ENCODE data around the gene MEGF11. TPM values are rescaled to one million over a fixed set of nuclear protein-coding genes. Genes with fewer than 3 reads are reported as not detected.

The MEGF11 gene
- total RNA-seq, 5 donors from 2014 or later (not counting 1 experiment from before 2014, with no cell fraction given): 0.20 TPM; not detected in 4

DNA sequence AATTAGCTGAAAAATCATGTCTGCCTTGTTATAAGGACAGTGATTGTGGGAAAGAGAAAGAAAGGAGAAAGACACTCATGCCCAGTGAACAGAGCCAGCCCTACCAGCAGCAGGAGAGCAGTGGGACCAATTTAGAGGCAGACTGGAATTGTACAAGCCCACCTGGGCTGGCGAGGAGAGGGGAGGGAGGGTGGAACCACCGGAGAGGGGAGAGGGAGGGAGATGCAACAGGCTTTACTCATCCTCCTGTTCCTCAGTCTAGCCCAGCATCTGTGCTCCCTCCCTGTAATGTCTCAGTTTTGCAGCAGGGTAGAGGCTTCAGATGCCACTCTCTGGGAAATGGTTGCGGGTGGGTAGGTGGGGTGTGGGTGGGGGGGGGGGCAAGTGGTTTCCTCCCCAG, 329.5 kb downstream of the MEGF11 start:
- no peaks in the 10 kb centered on the region for H3K27me3 Mint-ChIP-seq
- Histone ChIP-seq H3K4me1 (ENCODE audit: control insufficient read depth in 1 of 2, extremely low read depth in 1 of 2, insufficient read depth in 2 of 2, low read length in 2 of 2) (no peaks in the 10 kb centered on the region), H3K27ac (ENCODE audit: low read length) (no peak overlapping the region), H3K9me3 (no peaks in the 10 kb centered on the region), H3K4me3 (ENCODE audit: control insufficient read depth in 1 of 2, extremely low read depth in 1 of 2, low read length in 1 of 2) (no peak overlapping the region), H3K36me3 (ENCODE audit: control insufficient read depth in 2 of 2, extremely low read depth in 1 of 2, insufficient read depth in 1 of 2, low read length in 1 of 2) (no peaks in the 10 kb centered on the region), H3K27me3 (replicated peaks in 1 of 2; ENCODE audit: control insufficient read depth in 2 of 2, extremely low read depth in 1 of 2, insufficient read depth in 2 of 2, low read length in 1 of 2) (no peaks in the 10 kb centered on the region)
- 90% methylated on average over 2 of the region's 3 CpGs for WGBS (ENCODE audit: insufficient coverage)
- H3K9me3 Mint-ChIP-seq: no peaks in the 10 kb centered on the region
- ChIA-PET POLR2A (no interaction called here), CTCF (no interaction called here)
- no peak overlapping the region for H3K27ac Mint-ChIP-seq
- peaks cover under 1% of the 10 kb centered on the region for H3K36me3 Mint-ChIP-seq
- ATAC-seq (replicated peaks in 1 of 4) (no peak), DNase-seq (no peak)
- no peaks in the 10 kb centered on the region for H3K4me1 Mint-ChIP-seq
- no peak overlapping the region for H3K4me3 Mint-ChIP-seq

DNA sequence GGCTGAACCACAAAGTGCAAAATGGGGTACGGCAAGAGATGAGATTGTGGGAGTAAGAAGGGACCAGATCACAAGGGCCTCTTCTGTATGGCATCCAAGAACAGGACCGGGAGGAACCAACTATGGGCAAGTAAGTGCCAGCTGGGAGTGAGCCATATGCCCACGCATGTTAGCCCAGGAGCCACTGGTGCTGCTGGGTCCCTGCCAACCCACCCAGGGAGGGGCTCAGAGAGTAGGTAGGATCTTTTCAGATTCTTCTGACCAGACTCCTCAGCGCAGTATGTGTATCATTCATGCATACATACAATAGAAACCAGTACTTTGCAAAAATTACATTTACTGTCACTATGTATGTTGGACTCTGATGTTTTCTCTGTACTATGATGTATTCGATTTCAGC, 330.3 kb downstream of the MEGF11 start:
- ATAC-seq (replicated peaks in 1 of 4): no peak
- ChIA-PET CTCF (no interaction called here), POLR2A (no interaction called here)
- no peaks in the 10 kb centered on the region for H3K4me1 ChIP-seq (ENCODE audit: control insufficient read depth in 1 of 2, extremely low read depth in 1 of 2, insufficient read depth in 2 of 2, low read length in 2 of 2)
- no peaks in the 10 kb centered on the region for H3K27me3 ChIP-seq (replicated peaks in 1 of 2; ENCODE audit: control insufficient read depth in 2 of 2, extremely low read depth in 1 of 2, insufficient read depth in 2 of 2, low read length in 1 of 2)
- H3K9me3 Mint-ChIP-seq: no peaks in the 10 kb centered on the region
- WGBS (ENCODE audit: insufficient coverage): 100% methylated on average over 2 of the region's 5 CpGs
- no peaks in the 10 kb centered on the region for H3K27me3 Mint-ChIP-seq
- no peak overlapping the region for H3K27ac Mint-ChIP-seq
- no peak overlapping the region for H3K4me3 Mint-ChIP-seq
- DNase-seq: no peak
- peaks cover 0 to 2% (median 0%) of the 10 kb centered on the region in 3 donors for H3K4me1 Mint-ChIP-seq
- no peak overlapping the region for H3K4me3 ChIP-seq (ENCODE audit: control insufficient read depth in 1 of 2, extremely low read depth in 1 of 2, low read length in 1 of 2)
- H3K9me3 ChIP-seq: no peaks in the 10 kb centered on the region
- no peak overlapping the region for H3K27ac ChIP-seq (ENCODE audit: low read length)
- H3K36me3 ChIP-seq (ENCODE audit: control insufficient read depth in 2 of 2, extremely low read depth in 1 of 2, insufficient read depth in 1 of 2, low read length in 1 of 2): no peaks in the 10 kb centered on the region
- H3K36me3 Mint-ChIP-seq: peaks cover 5% of the 10 kb centered on the region

DNA sequence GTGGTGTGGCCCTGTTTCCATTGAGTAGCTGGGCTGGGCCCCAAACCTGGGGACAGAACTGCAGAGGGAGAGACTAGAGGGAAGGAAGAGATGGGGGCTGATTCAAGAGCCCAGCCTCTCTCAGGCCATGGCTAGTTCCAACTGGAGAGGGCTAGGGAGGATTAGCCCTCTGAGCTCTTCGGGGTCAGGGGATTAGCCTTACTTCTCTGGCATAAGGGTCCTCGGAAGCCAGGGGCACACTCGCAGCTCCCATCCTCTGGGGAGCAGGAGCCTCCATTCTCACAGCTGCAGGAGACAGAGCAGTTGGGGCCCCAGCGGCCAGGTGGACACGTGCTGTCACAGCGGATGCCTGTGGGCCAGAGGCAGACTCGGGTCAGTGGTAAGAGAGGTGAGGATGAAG, 330.9 kb downstream of the MEGF11 start:
- Histone ChIP-seq H3K27me3 (replicated peaks in 1 of 2; ENCODE audit: control insufficient read depth in 2 of 2, extremely low read depth in 1 of 2, insufficient read depth in 2 of 2, low read length in 1 of 2) (no peaks in the 10 kb centered on the region), H3K4me3 (ENCODE audit: control insufficient read depth in 1 of 2, extremely low read depth in 1 of 2, low read length in 1 of 2) (no peak overlapping the region), H3K4me1 (ENCODE audit: control insufficient read depth in 1 of 2, extremely low read depth in 1 of 2, insufficient read depth in 2 of 2, low read length in 2 of 2) (no peaks in the 10 kb centered on the region), H3K36me3 (ENCODE audit: control insufficient read depth in 2 of 2, extremely low read depth in 1 of 2, insufficient read depth in 1 of 2, low read length in 1 of 2) (no peaks in the 10 kb centered on the region), H3K9me3 (no peaks in the 10 kb centered on the region), H3K27ac (ENCODE audit: low read length) (no peak overlapping the region)
- ChIA-PET CTCF (no interaction called here), POLR2A (no interaction called here)
- DNase-seq (no peak), ATAC-seq (replicated peaks in 1 of 4) (no peak)
- peaks cover 0 to 2% (median under 1%) of the 10 kb centered on the region in 3 donors for H3K4me1 Mint-ChIP-seq
- no peak overlapping the region for H3K27ac Mint-ChIP-seq
- no peaks in the 10 kb centered on the region for H3K9me3 Mint-ChIP-seq
- H3K27me3 Mint-ChIP-seq: no peaks in the 10 kb centered on the region
- no peak overlapping the region for H3K4me3 Mint-ChIP-seq
- peaks cover 5% of the 10 kb centered on the region for H3K36me3 Mint-ChIP-seq
- 91% methylated on average over 7 of the region's 7 CpGs for WGBS (ENCODE audit: insufficient coverage)

DNA sequence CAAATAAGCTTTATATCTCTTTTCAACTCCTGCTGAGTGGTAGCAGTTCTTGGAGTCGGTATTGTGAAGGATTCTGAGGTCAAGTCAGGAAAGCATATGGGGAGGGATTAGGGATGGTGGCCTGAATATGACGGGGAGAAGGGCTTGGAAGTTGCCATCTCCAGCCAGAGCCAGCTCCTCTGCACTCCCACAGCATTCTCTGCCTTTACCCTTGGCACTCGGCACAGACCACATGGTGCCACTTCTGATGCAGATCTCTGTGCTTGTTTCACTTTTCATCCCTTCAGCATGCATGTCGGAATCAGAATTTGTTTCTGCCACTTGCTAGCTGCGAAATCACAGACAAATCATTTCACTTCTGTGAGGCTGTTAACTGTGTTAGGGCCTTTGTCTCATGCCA, 331.8 kb downstream of the MEGF11 start:
- Histone ChIP-seq H3K27ac (ENCODE audit: low read length) (no peak overlapping the region), H3K4me1 (ENCODE audit: control insufficient read depth in 1 of 2, extremely low read depth in 1 of 2, insufficient read depth in 2 of 2, low read length in 2 of 2) (peaks cover 0 to 3% of the 10 kb centered on the region in 2 experiments), H3K36me3 (ENCODE audit: control insufficient read depth in 2 of 2, extremely low read depth in 1 of 2, insufficient read depth in 1 of 2, low read length in 1 of 2) (no peaks in the 10 kb centered on the region), H3K4me3 (ENCODE audit: control insufficient read depth in 1 of 2, extremely low read depth in 1 of 2, low read length in 1 of 2) (no peak overlapping the region), H3K27me3 (replicated peaks in 1 of 2; ENCODE audit: control insufficient read depth in 2 of 2, extremely low read depth in 1 of 2, insufficient read depth in 2 of 2, low read length in 1 of 2) (no peaks in the 10 kb centered on the region), H3K9me3 (no peaks in the 10 kb centered on the region)
- H3K27me3 Mint-ChIP-seq: no peaks in the 10 kb centered on the region
- WGBS (ENCODE audit: insufficient coverage): 67% methylated on average over 1 of the region's 5 CpGs
- no peak overlapping the region for H3K4me3 Mint-ChIP-seq
- ChIA-PET CTCF (no interaction called here), POLR2A (no interaction called here)
- H3K27ac Mint-ChIP-seq: no peak overlapping the region
- no peak for ATAC-seq (replicated peaks in 1 of 4)
- peaks cover 5% of the 10 kb centered on the region for H3K36me3 Mint-ChIP-seq
- peaks cover 3 to 9% (median 6%) of the 10 kb centered on the region in 3 donors for H3K4me1 Mint-ChIP-seq
- no peak for DNase-seq
- H3K9me3 Mint-ChIP-seq: no peaks in the 10 kb centered on the region

DNA sequence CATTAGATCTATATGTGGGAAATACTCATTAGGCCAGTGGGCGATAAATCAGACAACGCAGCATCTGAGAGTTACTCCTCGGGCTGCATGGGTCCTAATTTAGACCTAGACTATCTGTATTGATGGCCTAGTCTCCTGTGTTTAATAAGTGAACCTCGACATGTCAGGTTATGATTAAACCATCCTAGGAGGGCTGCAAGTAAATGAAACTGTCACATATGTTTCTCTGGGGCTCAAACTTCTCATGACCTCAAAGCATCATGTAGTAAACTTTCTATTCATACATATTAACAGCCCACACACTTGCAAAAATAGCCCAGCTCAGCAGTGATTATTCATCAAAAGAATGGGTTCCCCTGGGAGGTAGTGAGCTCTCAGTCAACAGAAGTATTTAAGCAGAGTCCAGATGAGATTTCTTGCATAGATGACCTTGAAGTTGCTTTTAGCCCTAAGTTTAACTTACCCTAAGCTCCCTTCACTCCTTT, 332.7 kb downstream of the MEGF11 start:
- H3K4me1 ChIP-seq (ENCODE audit: control insufficient read depth in 1 of 2, extremely low read depth in 1 of 2, insufficient read depth in 2 of 2, low read length in 2 of 2): peaks cover 0 to 6% of the 10 kb centered on the region in 2 experiments
- ChIA-PET POLR2A (no interaction called here), CTCF (no interaction called here)
- H3K27ac Mint-ChIP-seq: no peak overlapping the region
- no peak overlapping the region for H3K27ac ChIP-seq (ENCODE audit: low read length)
- no peaks in the 10 kb centered on the region for H3K27me3 Mint-ChIP-seq
- H3K27me3 ChIP-seq (replicated peaks in 1 of 2; ENCODE audit: control insufficient read depth in 2 of 2, extremely low read depth in 1 of 2, insufficient read depth in 2 of 2, low read length in 1 of 2): no peaks in the 10 kb centered on the region
- DNase-seq (no peak), ATAC-seq (replicated peaks in 1 of 4) (no peak)
- no peaks in the 10 kb centered on the region for H3K36me3 ChIP-seq (ENCODE audit: control insufficient read depth in 2 of 2, extremely low read depth in 1 of 2, insufficient read depth in 1 of 2, low read length in 1 of 2)
- WGBS (ENCODE audit: insufficient coverage): 88% methylated on average over 3 of the region's 4 CpGs
- H3K9me3 Mint-ChIP-seq: no peaks in the 10 kb centered on the region
- H3K4me3 ChIP-seq (ENCODE audit: control insufficient read depth in 1 of 2, extremely low read depth in 1 of 2, low read length in 1 of 2): no peak overlapping the region
- no peak overlapping the region for H3K4me3 Mint-ChIP-seq
- no peaks in the 10 kb centered on the region for H3K9me3 ChIP-seq
- peaks cover 5 to 19% (median 11%) of the 10 kb centered on the region in 3 donors for H3K4me1 Mint-ChIP-seq
- H3K36me3 Mint-ChIP-seq: peaks cover 5% of the 10 kb centered on the region

DNA sequence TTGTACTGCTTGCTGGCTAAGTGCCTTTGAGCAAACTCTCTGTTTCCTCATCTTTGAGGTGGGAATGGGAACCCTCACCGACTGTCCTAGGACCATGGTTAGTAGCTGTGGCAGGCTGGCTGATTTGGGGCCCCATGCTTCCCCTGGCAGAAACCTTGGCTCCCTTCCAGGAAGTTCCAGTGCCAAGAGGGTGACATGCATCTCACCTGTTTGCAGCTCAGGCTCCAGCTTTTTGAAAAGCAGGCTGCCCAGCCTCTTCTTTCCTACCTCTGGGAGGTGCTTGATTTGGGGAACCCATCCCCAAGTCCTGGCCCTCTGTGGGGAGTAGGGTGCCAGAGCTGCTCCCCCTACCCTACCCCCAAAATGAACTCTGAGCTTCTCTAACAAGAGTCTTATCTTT, 333.4 kb downstream of the MEGF11 start:
- no peak overlapping the region for H3K4me3 ChIP-seq (ENCODE audit: control insufficient read depth in 1 of 2, extremely low read depth in 1 of 2, low read length in 1 of 2)
- peaks cover 5 to 25% (median 15%) of the 10 kb centered on the region in 3 donors for H3K4me1 Mint-ChIP-seq
- H3K4me3 Mint-ChIP-seq: no peak overlapping the region
- no peaks in the 10 kb centered on the region for H3K9me3 ChIP-seq
- H3K27ac ChIP-seq (ENCODE audit: low read length): no peak overlapping the region
- no peaks in the 10 kb centered on the region for H3K9me3 Mint-ChIP-seq
- no peaks in the 10 kb centered on the region for H3K27me3 ChIP-seq (replicated peaks in 1 of 2; ENCODE audit: control insufficient read depth in 2 of 2, extremely low read depth in 1 of 2, insufficient read depth in 2 of 2, low read length in 1 of 2)
- ATAC-seq (replicated peaks in 1 of 4) (no peak), DNase-seq (no peak)
- POLR2A ChIA-PET: no interaction called here
- peaks cover 0 to 6% of the 10 kb centered on the region in 2 experiments for H3K4me1 ChIP-seq (ENCODE audit: control insufficient read depth in 1 of 2, extremely low read depth in 1 of 2, insufficient read depth in 2 of 2, low read length in 2 of 2)
- CTCF ChIA-PET: no interaction called here
- 13% methylated on average over 1 of the region's 1 CpG for WGBS (ENCODE audit: insufficient coverage)
- H3K27me3 Mint-ChIP-seq: no peaks in the 10 kb centered on the region
- peaks cover 5% of the 10 kb centered on the region for H3K36me3 Mint-ChIP-seq
- no peak overlapping the region for H3K27ac Mint-ChIP-seq
- no peaks in the 10 kb centered on the region for H3K36me3 ChIP-seq (ENCODE audit: control insufficient read depth in 2 of 2, extremely low read depth in 1 of 2, insufficient read depth in 1 of 2, low read length in 1 of 2)

DNA sequence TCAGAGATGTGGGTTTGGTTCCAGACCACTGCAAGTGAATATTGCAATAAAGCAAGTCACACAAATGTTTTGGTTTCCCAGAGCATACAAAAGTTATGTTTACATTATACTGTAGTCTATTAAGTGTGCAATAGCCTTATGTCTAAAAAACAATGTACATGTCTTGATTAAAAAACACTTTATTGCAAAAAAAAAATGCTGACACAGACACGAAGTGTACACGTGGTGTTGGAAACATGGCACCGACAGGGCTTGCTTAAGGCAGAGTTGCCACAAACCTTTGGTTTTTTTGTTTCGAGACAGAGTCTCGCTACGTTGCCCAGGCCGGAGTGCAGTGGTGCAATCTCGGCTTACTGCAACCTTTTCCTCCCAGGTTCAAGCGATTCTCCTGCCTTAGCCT, 334.2 kb downstream of the MEGF11 start:
- Mint-ChIP-seq H3K27ac (no peak overlapping the region), H3K36me3 (peaks cover 5% of the 10 kb centered on the region), H3K4me3 (no peak overlapping the region), H3K9me3 (no peaks in the 10 kb centered on the region), H3K27me3 (no peaks in the 10 kb centered on the region), H3K4me1 (peaks cover 5 to 25% (median 19%) of the 10 kb centered on the region in 3 donors)
- CTCF ChIA-PET: no interaction called here
- no peaks in the 10 kb centered on the region for H3K9me3 ChIP-seq
- ATAC-seq (replicated peaks in 1 of 4) (no peak), DNase-seq (no peak)
- WGBS (ENCODE audit: insufficient coverage): 92% methylated on average over 5 of the region's 9 CpGs
- POLR2A ChIA-PET: no interaction called here
- no peak overlapping the region for H3K27ac ChIP-seq (ENCODE audit: low read length)
- peaks cover 0 to 6% of the 10 kb centered on the region in 2 experiments for H3K4me1 ChIP-seq (ENCODE audit: control insufficient read depth in 1 of 2, extremely low read depth in 1 of 2, insufficient read depth in 2 of 2, low read length in 2 of 2)
- no peak overlapping the region for H3K4me3 ChIP-seq (ENCODE audit: control insufficient read depth in 1 of 2, extremely low read depth in 1 of 2, low read length in 1 of 2)
- no peaks in the 10 kb centered on the region for H3K27me3 ChIP-seq (replicated peaks in 1 of 2; ENCODE audit: control insufficient read depth in 2 of 2, extremely low read depth in 1 of 2, insufficient read depth in 2 of 2, low read length in 1 of 2)
- H3K36me3 ChIP-seq (ENCODE audit: control insufficient read depth in 2 of 2, extremely low read depth in 1 of 2, insufficient read depth in 1 of 2, low read length in 1 of 2): no peaks in the 10 kb centered on the region

Data from T-cell (primary cell).